ENCODE results near the gene AGAP2.
A peak's percentile ranks its signal among the peaks of the same experiment; 100 is the strongest.
"Not testable (repeated sequence)": the region's sequence is repeated elsewhere in the genome, so short reads cannot be mapped to it uniquely, and the experiment has no call there.

Gene AGAP2

GRCh38 chr12:57694459-57695019, 44.0 kb downstream of the AGAP2 start:
- peak overlapping the region; percentile 98 for H3K4me3 ChIP-seq (ENCODE audit: low read depth, low read length)
- TF ChIP-seq CTCF (IDR thresholded peaks at IDR 0.05; ENCODE audit: low read depth, low read length), result no peak

GRCh38 chr12:57693659-57694458, 44.7 kb downstream of the AGAP2 start, which contains the start of gene OS9:
OS9 (plus strand) TSS chr12:57694132; CDS start chr12:57694162, 30 bp downstream.
- peak within 1 kb of the TSS; percentile 98 for H3K4me3 ChIP-seq (ENCODE audit: low read depth, low read length)
- TF ChIP-seq CTCF (IDR thresholded peaks at IDR 0.05; ENCODE audit: low read depth, low read length), result peak; percentile 76

- no peak for TF ChIP-seq CTCF (IDR thresholded peaks at IDR 0.05; ENCODE audit: low read depth, low read length)
- H3K4me3 ChIP-seq (ENCODE audit: low read depth, low read length), result no peak overlapping the region
Observed at GRCh38 chr12:57693317-57693658, 45.3 kb downstream of the AGAP2 start.

- no peak for TF ChIP-seq CTCF (IDR thresholded peaks at IDR 0.05; ENCODE audit: low read depth, low read length)
- H3K4me3 ChIP-seq (ENCODE audit: low read depth, low read length), result no peak overlapping the region
Observed at GRCh38 chr12:57692500-57692899, 46.0 kb downstream of the AGAP2 start.

GRCh38 chr12:57688931-57689330, 49.6 kb downstream of the AGAP2 start:
- TF ChIP-seq CTCF (IDR thresholded peaks at IDR 0.05; ENCODE audit: low read depth, low read length), result no peak
- no peak overlapping the region for H3K4me3 ChIP-seq (ENCODE audit: low read depth, low read length)

- TF ChIP-seq CTCF (IDR thresholded peaks at IDR 0.05; ENCODE audit: low read depth, low read length), result no peak
- H3K4me3 ChIP-seq (ENCODE audit: low read depth, low read length), result no peak overlapping the region
Observed at GRCh38 chr12:57687862-57688261, 50.7 kb downstream of the AGAP2 start.

- no peak for TF ChIP-seq CTCF (IDR thresholded peaks at IDR 0.05; ENCODE audit: low read depth, low read length)
Observed at GRCh38 chr12:57679697-57680096, 58.8 kb downstream of the AGAP2 start.

GRCh38 chr12:57677947-57678346, 60.6 kb downstream of the AGAP2 start:
- not testable (repeated sequence) for H3K4me3 ChIP-seq (ENCODE audit: low read depth, low read length)

More at GRCh38 chr12:57679697-57680096, 58.8 kb downstream of the AGAP2 start:
- H3K4me3 ChIP-seq (ENCODE audit: low read depth, low read length), result no peak overlapping the region

All from WI38 (cell line).